OCI-LY3 (cell line): ENCODE measurements around the gene ERC2.

ENCODE experiments used
- H2AFZ ChIP-seq: fragments of 200-600, 300-600 bp; shearing (Covaris generic); 2 replicates; pipeline ENCODE4 v1.6.0; 2014; ENCODE audit warnings: antibody characterized with exemption, low read depth, low read length
- H3K27ac ChIP-seq: fragments of 200-600, 300-600 bp; sonication (generic); 2 replicates; pipeline ENCODE4 v1.5.1; 2014; ENCODE audit warnings: mild to moderate bottlenecking, low read length, moderate library complexity, mixed read lengths
- H3K27me3 ChIP-seq: fragments of 200-600, 300-600 bp; sonication (generic); 2 replicates; pipeline ENCODE4 v1.6.1; 2014; ENCODE audit warnings: low read depth, low read length, mixed read lengths
- H3K36me3 ChIP-seq: fragments of 200-600, 300-600 bp; sonication (generic); replicated peaks from 2 replicates; pipeline ENCODE3; 2014; ENCODE audit warnings: low read depth, low read length, mixed read lengths
- H3K4me1 ChIP-seq: fragments of 300-600, 200-600 bp; sonication (generic); 2 replicates; pipeline ENCODE4 v1.6.1; 2014; ENCODE audit warnings: low read length, mixed read lengths
- H3K4me2 ChIP-seq: fragments of 200-600, 300-600 bp; sonication (generic); 2 replicates; pipeline ENCODE4 v1.6.1; 2014; ENCODE audit warnings: low read length, mixed read lengths
- H3K4me3 ChIP-seq: fragments of 300-600, 200-600 bp; sonication (generic); 2 replicates; pipeline ENCODE4 v1.5.1; 2014; ENCODE audit warnings: antibody characterized with exemption, mild to moderate bottlenecking, low read length, moderate library complexity
- H3K79me2 ChIP-seq: fragments of 300-600, 200-600 bp; shearing (Covaris generic); 2 replicates; pipeline ENCODE4 v1.6.1; 2014; ENCODE audit warnings: mild to moderate bottlenecking, low read length, mixed read lengths
- H3K9ac ChIP-seq: fragments of 300-600, 200-600 bp; shearing (Covaris generic); 2 replicates; pipeline ENCODE4 v1.6.0; 2014; ENCODE audit warnings: mild to moderate bottlenecking, low read length, moderate library complexity
- H3K9me3 ChIP-seq: fragments of 200-600, 300-600 bp; shearing (Covaris generic); 2 replicates; pipeline ENCODE4 v1.6.1; 2014; ENCODE audit warnings: low read length, mixed read lengths; ENCODE audit not compliant: insufficient read depth
- H4K20me1 ChIP-seq: fragments of 200-600, 300-600 bp; sonication (generic); 2 replicates; pipeline ENCODE4 v1.6.1; 2016; ENCODE audit warnings: low read length, mixed read lengths; ENCODE audit not compliant: insufficient read depth
- EZH2phosphoT487 ChIP-seq: fragments of 200-600 bp; shearing (Covaris generic); IDR thresholded peaks from 2 replicates; pipeline ENCODE4 v1.6.1; 2018; ENCODE audit warnings: antibody characterized with exemption, mixed run types, low read depth
- TF ChIP-seq, protein P1 (sequence below): fragments of 200-600, 300-600 bp; sonication (generic); IDR thresholded peaks from 2 replicates; pipeline ENCODE4 v1.5.1; 2014; ENCODE audit warnings: antibody characterized with exemption, low read length, low read depth

Gene ERC2

DNA sequence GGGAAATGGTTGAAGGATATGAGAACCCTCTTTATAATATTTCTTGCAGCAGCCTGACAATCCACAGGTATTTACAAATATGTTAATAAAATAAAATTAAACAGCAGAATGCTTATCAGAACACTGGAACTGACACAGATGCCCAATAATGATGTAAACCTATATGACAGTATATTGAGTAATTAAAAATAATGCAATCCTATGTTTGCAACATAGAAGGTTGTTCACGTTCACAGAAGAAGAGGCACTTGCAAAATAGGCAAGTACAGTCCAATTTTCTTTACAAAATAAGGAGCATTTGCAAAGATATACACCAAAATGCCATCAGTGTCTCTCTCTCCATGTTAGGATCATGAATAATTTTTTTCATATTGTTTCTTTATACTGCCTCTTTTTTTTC is 584.2 kb downstream of the ERC2 start:
- Histone ChIP-seq H2AFZ (no peak overlapping the region), H3K27ac (no peak overlapping the region), H3K36me3 (no peaks in the 10 kb centered on the region), H3K4me2 (no peak overlapping the region), H3K9ac (no peak overlapping the region), H3K79me2 (no peaks in the 10 kb centered on the region), H3K4me3 (no peak overlapping the region), H3K9me3 (no peaks in the 10 kb centered on the region), H4K20me1 (no peaks in the 10 kb centered on the region), H3K27me3 (0 out of 2 replicates have a peak, but pooled peaks cover 5% of the 10 kb centered on the region), H3K4me1 (no peaks in the 10 kb centered on the region)
- TF ChIP-seq, protein P1, sequence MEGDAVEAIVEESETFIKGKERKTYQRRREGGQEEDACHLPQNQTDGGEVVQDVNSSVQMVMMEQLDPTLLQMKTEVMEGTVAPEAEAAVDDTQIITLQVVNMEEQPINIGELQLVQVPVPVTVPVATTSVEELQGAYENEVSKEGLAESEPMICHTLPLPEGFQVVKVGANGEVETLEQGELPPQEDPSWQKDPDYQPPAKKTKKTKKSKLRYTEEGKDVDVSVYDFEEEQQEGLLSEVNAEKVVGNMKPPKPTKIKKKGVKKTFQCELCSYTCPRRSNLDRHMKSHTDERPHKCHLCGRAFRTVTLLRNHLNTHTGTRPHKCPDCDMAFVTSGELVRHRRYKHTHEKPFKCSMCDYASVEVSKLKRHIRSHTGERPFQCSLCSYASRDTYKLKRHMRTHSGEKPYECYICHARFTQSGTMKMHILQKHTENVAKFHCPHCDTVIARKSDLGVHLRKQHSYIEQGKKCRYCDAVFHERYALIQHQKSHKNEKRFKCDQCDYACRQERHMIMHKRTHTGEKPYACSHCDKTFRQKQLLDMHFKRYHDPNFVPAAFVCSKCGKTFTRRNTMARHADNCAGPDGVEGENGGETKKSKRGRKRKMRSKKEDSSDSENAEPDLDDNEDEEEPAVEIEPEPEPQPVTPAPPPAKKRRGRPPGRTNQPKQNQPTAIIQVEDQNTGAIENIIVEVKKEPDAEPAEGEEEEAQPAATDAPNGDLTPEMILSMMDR: no peak
- TF ChIP-seq EZH2phosphoT487: no peak

DNA sequence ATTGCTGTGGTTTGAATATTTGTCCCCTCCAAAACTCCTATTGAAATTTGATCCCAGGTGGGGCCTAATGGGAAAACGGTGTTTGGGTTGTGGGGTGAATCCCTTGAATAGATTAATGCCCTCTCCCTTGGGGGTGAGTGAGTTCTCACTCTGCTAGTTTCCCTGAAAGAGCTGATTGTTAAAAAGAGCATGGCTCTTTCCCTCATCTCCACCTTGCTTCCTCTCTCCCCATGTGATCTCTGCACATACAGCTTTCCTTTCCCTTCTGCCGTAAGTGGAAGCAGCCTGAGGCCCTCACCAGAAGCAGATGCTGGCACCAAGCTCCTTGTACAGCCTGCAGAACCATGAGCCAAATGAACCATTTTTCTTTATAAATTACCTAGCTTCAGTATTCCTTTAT is 586.3 kb downstream of the ERC2 start:
- Histone ChIP-seq H3K9me3 (no peaks in the 10 kb centered on the region), H3K4me1 (no peaks in the 10 kb centered on the region), H3K4me3 (no peak overlapping the region), H4K20me1 (no peaks in the 10 kb centered on the region), H3K27me3 (0 out of 2 replicates have a peak, but pooled peaks cover 6% of the 10 kb centered on the region), H2AFZ (no peak overlapping the region), H3K9ac (no peak overlapping the region), H3K79me2 (no peaks in the 10 kb centered on the region), H3K36me3 (no peaks in the 10 kb centered on the region), H3K4me2 (no peak overlapping the region), H3K27ac (no peak overlapping the region)
- TF ChIP-seq EZH2phosphoT487: no peak
- TF ChIP-seq, protein P1: no peak

DNA sequence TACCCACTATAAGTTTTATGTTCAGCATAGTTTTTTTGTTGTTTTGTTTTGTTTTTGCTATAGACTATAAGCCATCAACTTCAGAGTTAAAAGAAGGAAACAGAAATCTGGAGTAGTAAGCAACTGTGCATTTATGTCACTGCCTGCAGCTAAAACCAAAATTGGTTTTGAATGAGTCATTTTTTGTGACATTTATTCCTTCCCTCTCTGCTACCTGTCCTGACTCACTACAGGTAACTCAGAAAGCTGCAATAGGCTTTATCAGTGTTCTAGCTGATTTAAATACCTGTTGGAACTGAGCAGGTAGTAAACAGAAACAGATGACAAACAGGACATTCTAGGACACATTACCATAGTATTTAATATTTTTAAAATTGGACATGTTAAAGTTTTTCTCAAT is 587.9 kb downstream of the ERC2 start:
- Histone ChIP-seq H3K27ac (no peak overlapping the region), H4K20me1 (no peaks in the 10 kb centered on the region), H3K4me1 (no peaks in the 10 kb centered on the region), H3K9me3 (no peaks in the 10 kb centered on the region), H3K9ac (no peak overlapping the region), H3K36me3 (no peaks in the 10 kb centered on the region), H3K27me3 (0 out of 2 replicates have a peak, but pooled peaks cover 6% of the 10 kb centered on the region), H3K4me2 (no peak overlapping the region), H3K79me2 (no peaks in the 10 kb centered on the region), H3K4me3 (no peak overlapping the region), H2AFZ (no peak overlapping the region)
- TF ChIP-seq, protein P1: no peak
- no peak for TF ChIP-seq EZH2phosphoT487

DNA sequence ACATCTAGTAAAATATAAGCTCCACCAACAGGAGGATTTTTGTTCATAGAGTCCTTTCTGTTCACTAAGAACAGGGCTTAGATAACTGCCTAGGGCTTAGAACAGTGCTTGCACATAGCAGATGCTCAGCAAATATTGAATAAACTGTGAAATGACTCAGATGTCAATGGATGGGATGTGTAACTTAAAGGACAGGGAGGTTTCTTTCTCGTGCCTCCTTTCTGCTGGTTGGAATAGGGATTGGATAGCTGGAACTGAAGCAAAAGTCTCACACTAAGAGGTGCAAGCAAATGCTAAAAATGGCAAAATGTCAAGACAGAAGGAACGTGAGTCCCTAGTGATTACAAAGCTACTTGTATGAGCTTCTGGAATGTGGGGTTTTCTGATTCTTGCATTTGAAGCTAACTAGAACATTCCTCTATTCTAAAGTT is 588.4 kb downstream of the ERC2 start:
- no peak overlapping the region for H3K4me3 ChIP-seq
- no peaks in the 10 kb centered on the region for H4K20me1 ChIP-seq
- H3K9me3 ChIP-seq: no peaks in the 10 kb centered on the region
- no peak overlapping the region for H3K27ac ChIP-seq
- H3K27me3 ChIP-seq: 0 out of 2 replicates have a peak, but pooled peaks cover 6% of the 10 kb centered on the region
- H3K4me2 ChIP-seq: no peak overlapping the region
- H2AFZ ChIP-seq: no peak overlapping the region
- H3K9ac ChIP-seq: no peak overlapping the region
- TF ChIP-seq, protein P1: no peak
- no peak for TF ChIP-seq EZH2phosphoT487
- no peaks in the 10 kb centered on the region for H3K36me3 ChIP-seq
- no peaks in the 10 kb centered on the region for H3K4me1 ChIP-seq
- no peaks in the 10 kb centered on the region for H3K79me2 ChIP-seq
